GM10266 (cell line): ENCODE results near the gene GALNT12.

Experiments
- DNase-seq: peaks from one replicate; pipeline ENCODE4 v3.0.0; 2012; ENCODE audit errors: extremely low spot score
- CTCF ChIP-seq: IDR thresholded peaks from 2 replicates; pipeline ENCODE4 v1.5.1; 2012; ENCODE audit warnings: mild to moderate bottlenecking, low read depth; ENCODE audit not compliant: control insufficient read depth, insufficient read depth; ENCODE audit errors: missing control alignments

GALNT12 gene

DNA sequence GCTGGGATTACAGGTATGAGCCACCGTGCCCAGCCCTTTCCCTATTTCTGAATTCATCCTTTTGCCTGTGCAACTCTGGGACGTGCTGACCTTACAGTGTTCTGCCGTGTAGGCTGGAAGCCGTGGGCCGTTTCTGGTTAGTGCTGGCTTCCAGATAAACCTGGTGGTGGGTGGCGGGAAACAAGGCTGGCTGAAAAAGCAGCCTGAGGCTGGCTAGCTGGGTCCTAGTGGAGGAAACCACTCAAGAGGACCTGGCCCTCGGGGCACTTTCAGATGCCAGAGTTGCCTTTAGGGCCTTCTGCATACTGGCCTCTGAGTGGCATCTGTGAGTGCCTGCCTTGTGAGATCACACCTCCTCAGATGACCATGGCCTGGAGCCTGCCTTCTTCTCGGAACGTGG is 26.9 kb downstream of the GALNT12 start:
- no peak for TF ChIP-seq CTCF
- DNase-seq: no peak

DNA sequence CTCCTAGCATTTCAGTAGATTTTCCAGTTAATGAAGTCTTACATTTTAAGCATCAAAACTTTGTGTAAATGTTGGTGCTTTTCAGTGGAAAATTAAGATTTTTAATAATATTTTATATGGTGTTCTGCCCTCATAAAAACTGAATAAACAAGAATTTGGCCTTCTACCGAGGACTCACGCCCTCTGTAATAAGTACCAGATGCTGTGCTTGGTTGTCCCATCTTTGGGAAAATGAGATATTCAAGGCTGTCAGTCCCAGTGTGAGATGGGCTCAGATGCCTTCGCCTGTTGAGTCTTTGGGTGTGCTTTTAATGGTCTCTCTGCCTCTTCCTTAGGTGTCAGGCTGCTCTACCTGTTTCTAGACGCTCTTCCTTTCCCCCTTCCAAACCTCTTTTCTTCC is 28.7 kb downstream of the GALNT12 start:
- no peak for DNase-seq
- no peak for TF ChIP-seq CTCF

DNA sequence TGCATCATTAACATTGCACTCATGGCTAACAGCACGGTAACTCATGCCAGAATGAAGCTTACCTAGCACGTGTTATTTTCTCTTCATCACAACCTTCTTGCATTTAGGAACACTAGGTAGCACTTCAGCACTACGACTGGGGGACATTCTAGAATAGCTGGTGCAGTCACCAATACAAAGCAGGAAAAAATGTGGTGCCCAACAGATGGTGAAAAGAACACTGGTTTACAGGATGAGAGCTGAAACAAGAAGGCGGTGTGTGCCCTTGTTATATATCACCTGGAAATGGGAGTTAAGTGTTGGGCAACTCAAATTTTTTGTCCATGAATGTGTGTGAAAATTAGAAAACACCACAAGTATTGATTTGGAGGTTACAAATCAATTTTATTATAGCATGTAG is 30.0 kb downstream of the GALNT12 start:
- no peak for DNase-seq
- TF ChIP-seq CTCF: no peak

- no peak for DNase-seq
- TF ChIP-seq CTCF: no peak
These were observed 30.8 kb downstream of the GALNT12 start for GRCh38 chr9:98838155-98838867.

- DNase-seq: no peak
- no peak for TF ChIP-seq CTCF
These were observed 31.5 kb downstream of the GALNT12 start for GRCh38 chr9:98838868-98839565.

DNA sequence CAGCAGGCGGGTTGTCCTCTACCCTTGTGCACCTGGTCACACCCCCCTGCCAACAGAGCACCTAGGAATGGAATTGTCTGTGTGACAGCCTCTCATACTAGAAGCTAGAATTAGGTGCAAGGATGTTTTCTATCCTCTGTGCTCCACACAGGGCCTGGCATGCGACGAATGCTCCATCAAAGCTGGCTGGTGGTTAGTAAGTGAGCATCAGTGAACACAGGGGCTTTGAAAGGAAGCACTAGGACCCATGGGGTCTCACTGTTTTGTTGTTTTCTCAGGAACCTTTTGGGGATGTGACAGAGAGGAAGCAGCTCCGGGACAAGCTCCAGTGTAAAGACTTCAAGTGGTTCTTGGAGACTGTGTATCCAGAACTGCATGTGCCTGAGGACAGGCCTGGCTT is 32.3 kb downstream of the GALNT12 start:
- TF ChIP-seq CTCF: no peak
- DNase-seq: no peak

- no peak for DNase-seq
- no peak for TF ChIP-seq CTCF
These were observed 35.0 kb downstream of the GALNT12 start for GRCh38 chr9:98842510-98842909.
